GM19455 (cell line): ENCODE data around the gene CCT5.
"Not testable (repeated sequence)": the region's sequence is repeated elsewhere in the genome, so short reads cannot be mapped to it uniquely, and the experiment has no call there.

ENCODE experiments used
- ATAC-seq: cut with Tn5 transposase; IDR thresholded peaks from one replicate; pipeline ENCODE4 v1.9.1; 2021; ENCODE audit not compliant: unreplicated experiment

Gene CCT5

GRCh38 chr5:10275460-10275859, 25.4 kb downstream of the CCT5 start:
- ATAC-seq, result no peak

- ATAC-seq, result no peak
Observed at GRCh38 chr5:10275991-10276390, 25.9 kb downstream of the CCT5 start.

- no peak for ATAC-seq
Observed at GRCh38 chr5:10276691-10277090, 26.6 kb downstream of the CCT5 start.

GRCh38 chr5:10277773-10278630, 27.9 kb downstream of the CCT5 start:
- ATAC-seq, result no peak

GRCh38 chr5:10278658-10279279, 28.7 kb downstream of the CCT5 start:
- no peak for ATAC-seq

- no peak for ATAC-seq
Observed at GRCh38 chr5:10279328-10279727, 29.2 kb downstream of the CCT5 start.

- no peak for ATAC-seq
Observed at GRCh38 chr5:10279925-10280720, 30.0 kb downstream of the CCT5 start.

- ATAC-seq, result peak; percentile 95
Observed at GRCh38 chr5:10283927-10284635, 34.0 kb downstream of the CCT5 start.

GRCh38 chr5:10285362-10285761, 35.3 kb downstream of the CCT5 start:
- ATAC-seq, result not testable (repeated sequence)

GRCh38 chr5:10286162-10286861, 36.2 kb downstream of the CCT5 start:
- no peak for ATAC-seq

- no peak for ATAC-seq
Observed at GRCh38 chr5:10286862-10287227, 36.8 kb downstream of the CCT5 start.

GRCh38 chr5:10288592-10289219, 38.6 kb downstream of the CCT5 start:
- ATAC-seq, result no peak

GRCh38 chr5:10289353-10289752, 39.3 kb downstream of the CCT5 start:
- ATAC-seq, result no peak

- no peak for ATAC-seq
Observed at GRCh38 chr5:10289991-10290390, 39.9 kb downstream of the CCT5 start.

GRCh38 chr5:10290438-10290837, 40.4 kb downstream of the CCT5 start:
- ATAC-seq, result no peak

GRCh38 chr5:10291692-10292339, 41.7 kb downstream of the CCT5 start:
- ATAC-seq, result no peak

- ATAC-seq, result no peak
Observed at GRCh38 chr5:10293907-10294662, 44.0 kb downstream of the CCT5 start.

- ATAC-seq, result no peak
Observed at GRCh38 chr5:10295619-10296326, 45.7 kb downstream of the CCT5 start.
